NCI-H345 treated with DMSO at 0.1 percent for 48 hours (cell line): ENCODE data around the gene CLDN8.

Experiments
- DNase-seq: peaks from one replicate; lab custom pipeline; 2025; ENCODE audit not compliant: unreplicated experiment; lab: John Stamatoyannopoulos, UW

CLDN8 gene

DNA sequence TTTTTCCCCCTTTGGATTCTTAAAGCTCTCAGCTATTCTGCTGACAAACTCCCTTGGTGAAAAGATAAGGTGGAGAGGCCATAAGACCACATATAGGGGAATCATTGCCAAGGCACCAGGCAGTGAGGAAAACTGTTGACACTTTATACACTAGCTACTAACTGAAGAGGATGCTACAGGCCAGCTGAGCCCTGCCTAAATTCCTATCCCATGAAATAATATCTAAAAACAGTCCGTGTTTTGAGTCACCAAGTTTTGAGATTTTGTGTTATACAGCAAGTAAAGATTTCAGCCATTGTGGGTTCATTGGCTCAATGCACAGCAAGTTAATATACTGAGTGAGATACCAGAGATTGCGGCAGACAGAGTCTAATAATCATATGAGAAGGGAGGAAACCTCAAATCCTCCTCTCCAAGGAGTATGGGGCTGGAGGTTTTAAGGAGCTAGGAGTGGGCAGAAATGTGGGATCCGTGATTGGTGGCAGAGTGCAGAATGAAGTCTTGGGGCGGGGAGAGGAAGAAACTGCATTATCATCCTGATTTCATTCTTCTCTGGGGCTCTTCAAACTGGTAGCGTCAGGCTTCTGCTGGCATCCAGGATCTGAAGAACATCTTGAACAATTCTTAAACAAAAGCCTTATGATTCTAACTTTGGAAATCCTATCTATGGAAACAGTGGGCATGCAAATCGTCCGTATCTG lies 9.2 kb downstream of the CLDN8 start:
- no peak for DNase-seq

GRCh38 chr21:30200000-30200399 lies 15.9 kb downstream of the CLDN8 start:
- no peak for DNase-seq

- DNase-seq: no peak
Observed at GRCh38 chr21:30194701-30195299, 21.1 kb downstream of the CLDN8 start.

GRCh38 chr21:30193201-30193600 lies 22.7 kb downstream of the CLDN8 start:
- DNase-seq: no peak

DNA sequence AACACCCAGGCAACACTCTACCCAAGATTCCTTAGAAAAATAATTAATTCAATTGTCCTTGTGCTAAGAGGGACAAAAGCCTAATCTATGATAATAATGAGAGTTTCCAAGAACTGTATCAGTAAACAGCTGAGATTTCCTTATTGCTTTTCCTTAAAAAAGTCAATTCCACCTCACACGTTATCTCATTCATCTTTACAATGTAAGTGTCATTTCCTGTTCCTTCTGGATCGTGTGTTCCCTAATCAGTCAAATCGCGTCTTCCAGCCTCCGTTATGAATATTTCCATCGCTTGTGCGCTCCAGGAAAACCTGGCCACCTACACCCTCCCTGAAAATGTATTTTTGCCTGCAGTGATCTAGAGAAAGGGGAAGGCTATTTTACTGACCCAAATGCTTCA lies 25.3 kb downstream of the CLDN8 start:
- no peak for DNase-seq

DNA sequence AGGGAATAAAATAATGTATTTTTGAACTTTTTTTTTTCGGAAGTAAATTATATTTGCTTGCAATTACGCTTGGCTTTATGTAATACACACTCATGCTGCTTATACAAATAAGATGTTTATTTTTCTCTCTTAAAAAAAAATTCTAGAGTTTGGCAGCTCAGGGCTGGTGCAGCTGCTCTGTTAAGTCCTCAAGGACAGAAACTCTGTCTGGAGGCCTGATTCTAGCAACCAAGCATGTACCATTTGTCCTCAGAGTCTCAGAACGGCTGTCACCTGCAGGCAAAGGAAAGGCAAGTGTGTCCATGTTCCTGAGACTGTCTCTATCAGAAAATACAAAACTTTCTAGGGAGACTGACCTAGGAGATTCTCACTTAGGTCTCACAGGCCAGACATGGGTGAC lies 26.1 kb downstream of the CLDN8 start:
- DNase-seq: no peak

- no peak for DNase-seq
Observed at GRCh38 chr21:30186242-30186641, 29.7 kb downstream of the CLDN8 start.

GRCh38 chr21:30168086-30168485 lies 47.8 kb downstream of the CLDN8 start:
- DNase-seq: no peak

GRCh38 chr21:30166705-30167104 lies 49.2 kb downstream of the CLDN8 start, which contains the start of gene CLDN17:
TSS of gene CLDN17 (minus strand) at chr21:30166805. CDS start at chr21:30166617, 188 bp downstream.
- no peak for DNase-seq

- no peak for DNase-seq
Observed at GRCh38 chr21:30166171-30166570, 49.7 kb downstream of the CLDN8 start.

DNA sequence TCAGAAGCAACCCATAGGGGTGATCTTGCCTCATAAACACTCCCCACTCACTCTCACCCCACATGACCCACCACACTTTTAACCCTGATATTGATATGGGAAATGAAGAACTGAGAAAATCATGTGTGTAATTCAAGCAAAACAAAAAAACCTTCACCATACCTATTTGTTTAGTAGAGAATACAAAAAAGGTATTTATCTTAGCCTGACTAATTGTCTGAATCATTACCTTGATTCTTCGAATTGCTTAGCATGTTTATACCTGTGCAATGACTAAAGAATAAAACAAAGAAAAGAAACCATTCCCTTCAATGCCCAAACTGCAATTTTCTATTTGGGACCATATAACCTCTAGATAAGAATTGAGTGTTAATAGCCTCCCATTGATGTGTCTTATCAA lies 51.1 kb downstream of the CLDN8 start:
- DNase-seq: no peak
